A549 (cell line): ENCODE data around the gene CPPED1. TPM values are rescaled to one million over a fixed set of nuclear protein-coding genes. Genes with fewer than 3 reads are reported as not detected.

Source experiments
- ATAC-seq, 2 experiments: fragments of 200-7000 bp in 1 of 2; fragments of >200 bp in 1 of 2; cut with Nextera tagmentation in 1 of 2; cut with Tn5 transposase in 1 of 2; 3 replicates each; pipeline versions ENCODE4 v1.8.0 to v1.9.1; 2018 to 2020; ENCODE audit warnings: mild to moderate bottlenecking in 1 of 2, moderate library complexity in 1 of 2
- CTCF ChIA-PET: fragments of 300-600 bp; sonication (Branson Sonifier 250); formaldehyde crosslinking; extraction: SDS; loops from one replicate; lab custom pipeline; 2021; ENCODE audit warnings: antibody characterized with exemption, inconsistent platforms; lab: Yijun Ruan, JAX
- POLR2A ChIA-PET: fragments of 350-600 bp; formaldehyde crosslinking; extraction: SDS; loops from one replicate; lab custom pipeline; 2021; ENCODE audit warnings: antibody characterized with exemption, inconsistent platforms; lab: Yijun Ruan, JAX
- DNase-seq, 2 experiments: peaks; one replicate each; pipeline versions ENCODE4 v3.0.0 to v3.0.0-alpha.2; 2011 to 2016; ENCODE audit warnings: low read depth in 1 of 2, low spot score in 1 of 2
- FAIRE-seq: peaks from 2 replicates; lab custom pipeline; 2011; peaks lifted over from hg19 to GRCh38; lab: Jason Lieb, UNC
- H3K27ac ChIP-seq, 2 experiments: fragments of >200 bp; sonication (Bioruptor Twin); formaldehyde crosslinking; 3 replicates each; pipeline ENCODE4 v1.5.1; 2016 to 2017
- H3K4me1 ChIP-seq: fragments of >200 bp; sonication (Bioruptor Twin); formaldehyde crosslinking; 3 replicates; pipeline ENCODE4 v1.6.1; 2016
- H3K4me2 ChIP-seq: fragments of >200 bp; sonication (Bioruptor Twin); formaldehyde crosslinking; 3 replicates; pipeline ENCODE4 v1.6.1; 2016
- H3K4me3 ChIP-seq: fragments of >200 bp; sonication (Bioruptor Twin); formaldehyde crosslinking; 3 replicates; pipeline ENCODE4 v1.5.1; 2016
- H3K9me3 ChIP-seq: fragments of >200 bp; sonication (Bioruptor Twin); formaldehyde crosslinking; 3 replicates; pipeline ENCODE4 v1.6.1; 2016
- CHD4 ChIP-seq: fragments of 200-600 bp; sonication (generic); IDR thresholded peaks from 2 replicates; pipeline ENCODE4 v1.6.1; 2016; ENCODE audit warnings: antibody characterized with exemption, mild to moderate bottlenecking, borderline replicate concordance
- EHF ChIP-seq: fragments of 250-450 bp; sonication (Bioruptor Pico); IDR thresholded peaks from 2 replicates; pipeline ENCODE4 v1.5.0; 2020; ENCODE audit warnings: mild to moderate bottlenecking
- FOXS1 ChIP-seq: fragments of 250-450 bp; sonication (Bioruptor Pico); IDR thresholded peaks from 2 replicates; pipeline ENCODE4 v1.5.0; 2020; ENCODE audit warnings: mild to moderate bottlenecking, moderate library complexity
- HDAC2 ChIP-seq: fragments of 200-600 bp; sonication (generic); IDR thresholded peaks from 2 replicates; pipeline ENCODE4 v1.6.1; 2016
- HEYL ChIP-seq: fragments of 250-450 bp; sonication (Bioruptor Pico); IDR thresholded peaks from 2 replicates; pipeline ENCODE4 v1.8.0; 2021; ENCODE audit warnings: mild to moderate bottlenecking, moderate library complexity
- HOXB13 ChIP-seq: fragments of 250-450 bp; sonication (Bioruptor Pico); IDR thresholded peaks from 2 replicates; pipeline ENCODE4 v1.5.0; 2020; ENCODE audit warnings: low read depth, mild to moderate bottlenecking, moderate library complexity
- JUN ChIP-seq, 2 experiments: fragments of >200 bp; sonication (Bioruptor Twin); formaldehyde crosslinking; IDR thresholded peaks; 2 replicates in 1 of 2; 3 replicates in 1 of 2; pipeline ENCODE4 v1.6.1; 2016 to 2017
- KDM1A ChIP-seq: fragments of 200-600 bp; sonication (generic); IDR thresholded peaks from 2 replicates; pipeline ENCODE4 v1.6.1; 2016; ENCODE audit warnings: low read depth, mild to moderate bottlenecking
- KDM5A ChIP-seq: fragments of 200-600 bp; sonication (generic); IDR thresholded peaks from 2 replicates; pipeline ENCODE4 v1.6.1; 2016; ENCODE audit warnings: antibody characterized with exemption, mild to moderate bottlenecking
- MAFK ChIP-seq: fragments of 450-650 bp; IDR thresholded peaks from 2 replicates; pipeline ENCODE4 v1.6.1; 2014; ENCODE audit not compliant: partially characterized antibody
- MYC ChIP-seq: IDR thresholded peaks from 2 replicates; pipeline ENCODE4 v1.6.1; 2012; ENCODE audit warnings: mild to moderate bottlenecking, inconsistent platforms, low read length, improper control_type of control experiment, borderline replicate concordance
- POLR2A ChIP-seq: IDR thresholded peaks from 2 replicates; pipeline ENCODE4 v1.6.1; 2012; ENCODE audit warnings: mild to moderate bottlenecking, low read length
- RARB ChIP-seq: fragments of 250-450 bp; sonication (Bioruptor Pico); IDR thresholded peaks from 2 replicates; pipeline ENCODE4 v1.8.0; 2021; ENCODE audit warnings: mild to moderate bottlenecking, moderate library complexity
- SREBF2 ChIP-seq: fragments of 450-650 bp; IDR thresholded peaks from 2 replicates; pipeline ENCODE4 v1.6.1; 2014; ENCODE audit warnings: mild to moderate bottlenecking, moderate library complexity
- ZFP36 ChIP-seq: fragments of 450-650 bp; IDR thresholded peaks from 2 replicates; pipeline ENCODE4 v1.6.1; 2014; ENCODE audit warnings: borderline replicate concordance; ENCODE audit not compliant: partially characterized antibody
- WGBS: methylation state at CpG from one replicate; pipeline ENCODE4 v1.1.6; 2017; ENCODE audit errors: missing lambda C conversion rate; 5-methylcytosine and 5-hydroxymethylcytosine counted together
- polyA plus RNA-seq, 4 experiments: library from polyadenylated mRNA; depleted of rRNA in 3 of 4; stranded (reverse); fragments of >200 nt; fragmentation: RNase III in 1 of 4; extraction: RNeasy Plus Mini Kit Qiagen cat#74134 plus additional on column Dnase treatment in 1 of 4; gene quantifications; 2 replicates in 3 of 4; 3 replicates in 1 of 4; pipeline ENCODE4 v1.2.3, GENCODE V29; 2011 to 2017
- TF ChIP-seq, protein P1 (sequence below): fragments of 200-600 bp; sonication (generic); IDR thresholded peaks from 2 replicates; pipeline ENCODE4 v1.6.1; 2016; ENCODE audit warnings: antibody characterized with exemption, mild to moderate bottlenecking, moderate library complexity
- TF ChIP-seq, protein P2 (sequence below): fragments of >200 bp; sonication (Bioruptor Twin); formaldehyde crosslinking; IDR thresholded peaks from 3 replicates; pipeline ENCODE4 v1.5.1; 2016
- TF ChIP-seq, protein P3 (sequence below): IDR thresholded peaks from 2 replicates; pipeline ENCODE4 v1.6.1; 2012
- TF ChIP-seq, protein P4 (sequence below): IDR thresholded peaks from 2 replicates; pipeline ENCODE4 v1.6.1; 2012
- TF ChIP-seq, protein P5 (sequence below): fragments of 150-350 bp; IDR thresholded peaks from 2 replicates; pipeline ENCODE4 v1.6.1; 2014; ENCODE audit warnings: low read depth, mild to moderate bottlenecking, low read length
- TF ChIP-seq, protein P6 (sequence below): IDR thresholded peaks from 2 replicates; pipeline ENCODE4 v1.6.1; 2012; ENCODE audit warnings: low read depth, borderline replicate concordance

The CPPED1 gene
- polyA plus RNA-seq, 2 of the 4 experiments (the other 2 are of a cell fraction): 16.1 to 30.5 TPM

DNA sequence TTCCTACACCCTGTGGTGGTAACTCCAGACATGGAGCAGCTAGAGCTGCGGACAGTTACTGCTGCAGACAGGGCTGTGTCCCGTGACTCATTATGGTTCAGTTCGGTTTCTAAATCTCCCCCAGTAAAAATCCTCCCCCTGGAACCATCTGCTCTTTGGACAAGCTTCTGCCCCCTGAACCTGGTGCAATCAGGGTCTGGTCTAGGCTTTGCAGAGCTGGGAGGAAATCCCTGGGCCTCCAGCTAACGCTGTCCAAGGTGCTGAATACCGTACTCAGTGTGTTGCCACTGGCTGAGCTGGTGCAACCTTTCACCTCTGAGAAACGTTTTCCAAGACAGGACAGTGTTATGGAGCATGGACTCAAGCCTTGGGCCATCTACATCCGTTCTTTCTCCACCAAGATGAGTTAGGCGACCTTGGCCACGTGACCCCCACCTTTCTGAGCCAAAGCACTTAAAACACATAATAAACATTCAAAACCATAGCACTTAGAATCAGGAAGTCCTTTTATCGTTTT, 142.0 kb downstream of the CPPED1 start:
- peak; percentile 38 to 59; a peak in 3 of 6 replicates for ATAC-seq
- TF ChIP-seq, protein P1, sequence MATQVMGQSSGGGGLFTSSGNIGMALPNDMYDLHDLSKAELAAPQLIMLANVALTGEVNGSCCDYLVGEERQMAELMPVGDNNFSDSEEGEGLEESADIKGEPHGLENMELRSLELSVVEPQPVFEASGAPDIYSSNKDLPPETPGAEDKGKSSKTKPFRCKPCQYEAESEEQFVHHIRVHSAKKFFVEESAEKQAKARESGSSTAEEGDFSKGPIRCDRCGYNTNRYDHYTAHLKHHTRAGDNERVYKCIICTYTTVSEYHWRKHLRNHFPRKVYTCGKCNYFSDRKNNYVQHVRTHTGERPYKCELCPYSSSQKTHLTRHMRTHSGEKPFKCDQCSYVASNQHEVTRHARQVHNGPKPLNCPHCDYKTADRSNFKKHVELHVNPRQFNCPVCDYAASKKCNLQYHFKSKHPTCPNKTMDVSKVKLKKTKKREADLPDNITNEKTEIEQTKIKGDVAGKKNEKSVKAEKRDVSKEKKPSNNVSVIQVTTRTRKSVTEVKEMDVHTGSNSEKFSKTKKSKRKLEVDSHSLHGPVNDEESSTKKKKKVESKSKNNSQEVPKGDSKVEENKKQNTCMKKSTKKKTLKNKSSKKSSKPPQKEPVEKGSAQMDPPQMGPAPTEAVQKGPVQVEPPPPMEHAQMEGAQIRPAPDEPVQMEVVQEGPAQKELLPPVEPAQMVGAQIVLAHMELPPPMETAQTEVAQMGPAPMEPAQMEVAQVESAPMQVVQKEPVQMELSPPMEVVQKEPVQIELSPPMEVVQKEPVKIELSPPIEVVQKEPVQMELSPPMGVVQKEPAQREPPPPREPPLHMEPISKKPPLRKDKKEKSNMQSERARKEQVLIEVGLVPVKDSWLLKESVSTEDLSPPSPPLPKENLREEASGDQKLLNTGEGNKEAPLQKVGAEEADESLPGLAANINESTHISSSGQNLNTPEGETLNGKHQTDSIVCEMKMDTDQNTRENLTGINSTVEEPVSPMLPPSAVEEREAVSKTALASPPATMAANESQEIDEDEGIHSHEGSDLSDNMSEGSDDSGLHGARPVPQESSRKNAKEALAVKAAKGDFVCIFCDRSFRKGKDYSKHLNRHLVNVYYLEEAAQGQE: peak; percentile 94
- TF ChIP-seq KDM5A: no peak
- TF ChIP-seq, all 56 proteins: peak for 1
- ChIA-PET POLR2A (no interaction called here), CTCF (interaction anchor here (1.2 to 1.8 kb wide), 3 partner anchors 14 to 88 kb away, joined by 3 to 4 read pairs (median 3); no protein-coding TSS in a partner anchor)
- no peaks in the 10 kb centered on the region for H3K9me3 ChIP-seq
- FAIRE-seq (no peak), DNase-seq (peak in 1 of 2 experiments; percentile 23)
- H3K4me3 ChIP-seq: no peak overlapping the region
- H3K27ac ChIP-seq: no peak overlapping the region
- H3K4me1 ChIP-seq: no peaks in the 10 kb centered on the region
- no peak overlapping the region for H3K4me2 ChIP-seq
- 73% methylated on average over 10 of the region's 10 CpGs for WGBS

DNA sequence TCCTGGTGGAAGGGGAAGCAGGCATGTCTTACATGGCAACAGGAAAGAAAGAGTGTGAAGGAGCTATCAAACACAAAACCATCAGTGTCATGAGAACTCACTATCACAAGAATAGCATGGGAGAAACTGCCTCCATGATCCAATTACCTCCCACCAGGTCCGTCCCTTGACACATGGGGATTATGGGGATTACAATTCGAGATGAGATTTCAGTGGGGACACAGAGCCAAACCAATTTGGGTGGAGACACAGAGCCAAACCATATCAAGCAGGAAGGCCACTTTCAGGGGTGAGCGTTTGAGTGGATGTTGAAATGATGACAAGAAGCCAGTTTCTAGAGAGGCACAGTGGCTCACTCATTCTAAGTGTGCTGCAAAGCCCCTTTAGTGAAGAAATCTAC, 143.8 kb downstream of the CPPED1 start:
- FAIRE-seq (no peak), ATAC-seq (no peak), DNase-seq (no peak)
- H3K9me3 ChIP-seq: no peaks in the 10 kb centered on the region
- ChIA-PET CTCF (interaction anchor here (1.5 kb wide), 1 partner anchor 86 kb away, joined by 4 read pairs; no protein-coding TSS in a partner anchor), POLR2A (no interaction called here)
- no peak overlapping the region for H3K4me3 ChIP-seq
- 61% methylated on average over 3 of the region's 3 CpGs for WGBS
- TF ChIP-seq MAFK (no peak), POLR2A (no peak), CHD4 (no peak)
- TF ChIP-seq, protein P2, sequence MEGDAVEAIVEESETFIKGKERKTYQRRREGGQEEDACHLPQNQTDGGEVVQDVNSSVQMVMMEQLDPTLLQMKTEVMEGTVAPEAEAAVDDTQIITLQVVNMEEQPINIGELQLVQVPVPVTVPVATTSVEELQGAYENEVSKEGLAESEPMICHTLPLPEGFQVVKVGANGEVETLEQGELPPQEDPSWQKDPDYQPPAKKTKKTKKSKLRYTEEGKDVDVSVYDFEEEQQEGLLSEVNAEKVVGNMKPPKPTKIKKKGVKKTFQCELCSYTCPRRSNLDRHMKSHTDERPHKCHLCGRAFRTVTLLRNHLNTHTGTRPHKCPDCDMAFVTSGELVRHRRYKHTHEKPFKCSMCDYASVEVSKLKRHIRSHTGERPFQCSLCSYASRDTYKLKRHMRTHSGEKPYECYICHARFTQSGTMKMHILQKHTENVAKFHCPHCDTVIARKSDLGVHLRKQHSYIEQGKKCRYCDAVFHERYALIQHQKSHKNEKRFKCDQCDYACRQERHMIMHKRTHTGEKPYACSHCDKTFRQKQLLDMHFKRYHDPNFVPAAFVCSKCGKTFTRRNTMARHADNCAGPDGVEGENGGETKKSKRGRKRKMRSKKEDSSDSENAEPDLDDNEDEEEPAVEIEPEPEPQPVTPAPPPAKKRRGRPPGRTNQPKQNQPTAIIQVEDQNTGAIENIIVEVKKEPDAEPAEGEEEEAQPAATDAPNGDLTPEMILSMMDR: no peak
- H3K4me1 ChIP-seq: no peaks in the 10 kb centered on the region
- H3K27ac ChIP-seq: no peak overlapping the region
- H3K4me2 ChIP-seq: no peak overlapping the region

DNA sequence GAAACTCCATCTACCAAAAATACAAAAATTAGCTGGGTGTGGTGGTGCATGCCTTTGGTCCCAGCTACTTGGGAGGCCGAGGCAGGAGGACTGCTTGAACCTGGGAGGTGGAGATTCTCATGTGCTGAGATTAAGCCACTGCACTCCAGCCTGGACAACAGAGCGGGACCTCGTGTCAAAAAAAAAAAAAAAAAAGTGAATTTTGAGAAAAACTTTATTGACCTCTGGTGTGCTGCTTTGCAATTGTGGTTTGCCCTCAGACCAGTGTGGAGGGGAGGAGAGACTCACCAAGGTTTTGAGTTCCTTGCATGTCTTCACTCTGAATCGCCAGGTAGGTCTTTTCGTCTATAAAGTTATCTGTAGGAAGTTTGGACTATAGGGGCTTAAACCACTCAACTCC, 145.2 kb downstream of the CPPED1 start:
- no peak for TF ChIP-seq FOXS1 (CRISPR knock-in tag)
- TF ChIP-seq, protein P3, sequence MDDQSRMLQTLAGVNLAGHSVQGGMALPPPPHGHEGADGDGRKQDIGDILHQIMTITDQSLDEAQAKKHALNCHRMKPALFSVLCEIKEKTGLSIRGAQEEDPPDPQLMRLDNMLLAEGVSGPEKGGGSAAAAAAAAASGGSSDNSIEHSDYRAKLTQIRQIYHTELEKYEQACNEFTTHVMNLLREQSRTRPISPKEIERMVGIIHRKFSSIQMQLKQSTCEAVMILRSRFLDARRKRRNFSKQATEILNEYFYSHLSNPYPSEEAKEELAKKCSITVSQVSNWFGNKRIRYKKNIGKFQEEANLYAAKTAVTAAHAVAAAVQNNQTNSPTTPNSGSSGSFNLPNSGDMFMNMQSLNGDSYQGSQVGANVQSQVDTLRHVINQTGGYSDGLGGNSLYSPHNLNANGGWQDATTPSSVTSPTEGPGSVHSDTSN: no peak
- no peak for TF ChIP-seq HOXB13
- TF ChIP-seq HEYL (CRISPR knock-in tag): no peak
- no peak for TF ChIP-seq JUN (IDR thresholded peaks at IDR 0.05)
- H3K4me2 ChIP-seq: no peak overlapping the region
- H3K9me3 ChIP-seq: no peaks in the 10 kb centered on the region
- FAIRE-seq (no peak), DNase-seq (no peak), ATAC-seq (no peak)
- H3K4me3 ChIP-seq: no peak overlapping the region
- CTCF ChIA-PET: no interaction called here
- 74% methylated on average over 5 of the region's 5 CpGs for WGBS
- H3K27ac ChIP-seq: no peak overlapping the region
- no peaks in the 10 kb centered on the region for H3K4me1 ChIP-seq
- POLR2A ChIA-PET: no interaction called here

DNA sequence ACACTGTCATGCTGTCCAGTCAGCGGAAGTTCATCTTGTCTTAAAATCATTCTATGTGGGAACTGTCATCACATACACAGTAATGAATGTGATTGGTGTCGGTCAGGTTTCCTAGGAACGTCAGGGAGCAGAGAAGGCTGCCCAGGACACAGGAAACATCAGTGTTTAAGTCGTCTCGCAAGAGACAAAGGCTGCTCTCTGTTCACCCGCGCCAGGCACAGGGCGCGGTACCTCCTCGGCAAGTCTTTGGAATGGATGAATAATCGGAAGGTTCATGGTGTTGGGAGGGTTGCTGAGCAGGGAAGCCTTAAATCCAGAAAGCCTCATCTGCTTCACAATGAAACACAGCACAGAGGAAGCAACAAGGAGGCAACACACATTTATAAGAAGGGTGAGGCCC, 148.2 kb downstream of the CPPED1 start:
- ChIA-PET CTCF (no interaction called here), POLR2A (no interaction called here)
- DNase-seq: no peak
- Histone ChIP-seq H3K4me1 (no peaks in the 10 kb centered on the region), H3K9me3 (no peaks in the 10 kb centered on the region), H3K27ac (no peak overlapping the region), H3K4me2 (no peak overlapping the region), H3K4me3 (no peak overlapping the region)
- 83% methylated on average over 11 of the region's 11 CpGs for WGBS
- FAIRE-seq: no peak
- no peak for ATAC-seq
- TF ChIP-seq, protein P4, sequence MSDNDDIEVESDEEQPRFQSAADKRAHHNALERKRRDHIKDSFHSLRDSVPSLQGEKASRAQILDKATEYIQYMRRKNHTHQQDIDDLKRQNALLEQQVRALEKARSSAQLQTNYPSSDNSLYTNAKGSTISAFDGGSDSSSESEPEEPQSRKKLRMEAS: no peak
- TF ChIP-seq, protein P5, sequence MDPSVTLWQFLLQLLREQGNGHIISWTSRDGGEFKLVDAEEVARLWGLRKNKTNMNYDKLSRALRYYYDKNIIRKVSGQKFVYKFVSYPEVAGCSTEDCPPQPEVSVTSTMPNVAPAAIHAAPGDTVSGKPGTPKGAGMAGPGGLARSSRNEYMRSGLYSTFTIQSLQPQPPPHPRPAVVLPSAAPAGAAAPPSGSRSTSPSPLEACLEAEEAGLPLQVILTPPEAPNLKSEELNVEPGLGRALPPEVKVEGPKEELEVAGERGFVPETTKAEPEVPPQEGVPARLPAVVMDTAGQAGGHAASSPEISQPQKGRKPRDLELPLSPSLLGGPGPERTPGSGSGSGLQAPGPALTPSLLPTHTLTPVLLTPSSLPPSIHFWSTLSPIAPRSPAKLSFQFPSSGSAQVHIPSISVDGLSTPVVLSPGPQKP: no peak
- TF ChIP-seq EHF (CRISPR knock-in tag) (no peak), HDAC2 (no peak), SREBF2 (no peak), KDM1A (no peak), RARB (CRISPR knock-in tag) (no peak), HEYL (CRISPR knock-in tag) (no peak), MAFK (no peak), MYC (no peak), ZFP36 (no peak)
- TF ChIP-seq, protein P6, sequence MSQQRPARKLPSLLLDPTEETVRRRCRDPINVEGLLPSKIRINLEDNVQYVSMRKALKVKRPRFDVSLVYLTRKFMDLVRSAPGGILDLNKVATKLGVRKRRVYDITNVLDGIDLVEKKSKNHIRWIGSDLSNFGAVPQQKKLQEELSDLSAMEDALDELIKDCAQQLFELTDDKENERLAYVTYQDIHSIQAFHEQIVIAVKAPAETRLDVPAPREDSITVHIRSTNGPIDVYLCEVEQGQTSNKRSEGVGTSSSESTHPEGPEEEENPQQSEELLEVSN: no peak
